ENCODE measurements around the gene EVI2A.

DNA sequence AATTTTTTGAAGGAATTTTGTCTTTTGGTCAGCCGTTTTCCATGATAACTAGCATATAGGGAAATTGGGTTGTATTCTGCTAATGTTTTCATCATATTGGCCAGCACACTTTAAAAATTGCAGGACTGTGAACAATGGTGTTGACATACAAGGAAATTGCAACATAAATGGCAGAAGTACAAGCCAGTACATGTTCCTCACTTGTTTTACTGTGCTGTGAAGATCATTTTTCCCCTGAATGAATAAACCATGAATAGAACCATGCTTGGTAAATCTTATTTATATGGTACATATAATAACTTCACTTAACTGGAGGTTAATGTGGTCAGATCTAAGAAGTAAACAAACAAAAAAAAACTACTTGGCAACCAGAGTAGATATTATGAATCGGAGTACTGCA lies 47.2 kb downstream of the EVI2A start:
- TF ChIP-seq EZH2 (IDR thresholded peaks at IDR 0.05; ENCODE audit: low read depth, unreplicated experiment), result no peak
- TF ChIP-seq CTCF (conservative IDR thresholded peaks at IDR 0.05; ENCODE audit: low read depth in 2 of 2), result no peak
- no peak for TF ChIP-seq REST (IDR thresholded peaks at IDR 0.05; ENCODE audit: unreplicated experiment)
- TF ChIP-seq POLR2AphosphoS5 (IDR thresholded peaks at IDR 0.05; ENCODE audit: low read depth), result no peak
- no peak for TF ChIP-seq EZH2phosphoT487 (IDR thresholded peaks at IDR 0.05; ENCODE audit: unreplicated experiment)
- no peak for TF ChIP-seq ETS1 (IDR thresholded peaks at IDR 0.05)
- TF ChIP-seq CREB1 (CRISPR knock-in tag; IDR thresholded peaks at IDR 0.05; ENCODE audit: low read depth), result no peak
- no peak for TF ChIP-seq STAT1 (IDR thresholded peaks at IDR 0.05; ENCODE audit: unreplicated experiment)
- TF ChIP-seq NANOG (IDR thresholded peaks at IDR 0.05; ENCODE audit: borderline replicate concordance), result no peak
- TF ChIP-seq ZNF331 (CRISPR knock-in tag; IDR thresholded peaks at IDR 0.05; ENCODE audit: low read depth), result no peak

Data from GM23338 (cell line).